GM21529 (cell line): ENCODE results near the gene DOC2B.
"Not testable (repeated sequence)": the region's sequence is repeated elsewhere in the genome, so short reads cannot be mapped to it uniquely, and the experiment has no call there.

Experiments
- ATAC-seq: cut with Tn5 transposase; IDR thresholded peaks from one replicate; pipeline ENCODE4 v1.9.1; 2021; ENCODE audit not compliant: unreplicated experiment

DOC2B gene

GRCh38 chr17:181245-182049, at the start of gene DOC2B:
TSS of gene DOC2B (minus strand) at chr17:181650. CDS start at chr17:181479, 171 bp downstream.
- no peak for ATAC-seq

GRCh38 chr17:230395-230770, 48.9 kb upstream of the DOC2B start:
- no peak for ATAC-seq

GRCh38 chr17:229709-230394, 48.4 kb upstream of the DOC2B start:
- no peak for ATAC-seq

- ATAC-seq = no peak
Observed at GRCh38 chr17:228951-229708, 47.7 kb upstream of the DOC2B start.

GRCh38 chr17:227946-228615, 46.6 kb upstream of the DOC2B start:
- no peak for ATAC-seq

- ATAC-seq = no peak
Observed at GRCh38 chr17:227078-227945, 45.9 kb upstream of the DOC2B start.

- ATAC-seq = no peak
Observed at GRCh38 chr17:226108-227077, 44.9 kb upstream of the DOC2B start.

- no peak for ATAC-seq
Observed at GRCh38 chr17:225551-225950, 44.1 kb upstream of the DOC2B start.

GRCh38 chr17:224576-224975, 43.1 kb upstream of the DOC2B start:
- ATAC-seq = not testable (repeated sequence)

- no peak for ATAC-seq
Observed at GRCh38 chr17:223723-224471, 42.4 kb upstream of the DOC2B start.

- ATAC-seq = no peak
Observed at GRCh38 chr17:222172-222571, 40.7 kb upstream of the DOC2B start.

- no peak for ATAC-seq
Observed at GRCh38 chr17:219696-220095, 38.2 kb upstream of the DOC2B start.

GRCh38 chr17:218432-219110, 37.1 kb upstream of the DOC2B start:
- ATAC-seq = no peak

- no peak for ATAC-seq
Observed at GRCh38 chr17:216625-217024, 35.2 kb upstream of the DOC2B start.

- ATAC-seq = not testable (repeated sequence)
Observed at GRCh38 chr17:215563-216478, 34.4 kb upstream of the DOC2B start.

- no peak for ATAC-seq
Observed at GRCh38 chr17:214881-215331, 33.5 kb upstream of the DOC2B start.
